ENCODE data around the gene FLNA.

The FLNA gene

GRCh38 chrX:154358011-154358410, 16.4 kb downstream of the FLNA start:
- no peaks in the 10 kb centered on the region for H3K27me3 ChIP-seq (replicated peaks; ENCODE audit: insufficient read depth, low read length)
- H3K79me2 ChIP-seq (ENCODE audit: low read length): no peaks in the 10 kb centered on the region
- H3K9me2 ChIP-seq (replicated peaks; ENCODE audit: insufficient read depth, low read length): no peaks in the 10 kb centered on the region
- H3K4me2 ChIP-seq (ENCODE audit: low read depth, low read length): no peak overlapping the region
- H3K4me3 ChIP-seq (ENCODE audit: low read length): no peak overlapping the region
- no peaks in the 10 kb centered on the region for H3F3A ChIP-seq (ENCODE audit: insufficient read depth, low read length)
- DNase-seq: no peak
- H2AFZ ChIP-seq (ENCODE audit: low read length): no peak overlapping the region
- no peak overlapping the region for H3K27ac ChIP-seq (ENCODE audit: low read length)
- no peaks in the 10 kb centered on the region for H3K9me3 ChIP-seq (replicated peaks; ENCODE audit: insufficient read depth, low read length)
- TF ChIP-seq EZH2phosphoT487 (IDR thresholded peaks at IDR 0.05; ENCODE audit: low read length) (no peak), EZH2 (optimal IDR thresholded peaks at IDR 0.05; ENCODE audit: low read depth, low read length) (no peak), CTCF (IDR thresholded peaks at IDR 0.05; ENCODE audit: low read length) (no peak)
- no peaks in the 10 kb centered on the region for H3K36me3 ChIP-seq (replicated peaks; ENCODE audit: insufficient read depth, low read length)
- H3K9ac ChIP-seq (ENCODE audit: low read length): no peak overlapping the region
- H4K20me1 ChIP-seq (ENCODE audit: insufficient read depth, low read length): no peaks in the 10 kb centered on the region
- H3K4me1 ChIP-seq (ENCODE audit: low read length): no peaks in the 10 kb centered on the region

- no peak overlapping the region for H2AFZ ChIP-seq (ENCODE audit: low read length)
- no peaks in the 10 kb centered on the region for H4K20me1 ChIP-seq (ENCODE audit: insufficient read depth, low read length)
- H3K9me2 ChIP-seq (replicated peaks; ENCODE audit: insufficient read depth, low read length): no peaks in the 10 kb centered on the region
- no peak overlapping the region for H3K9ac ChIP-seq (ENCODE audit: low read length)
- no peaks in the 10 kb centered on the region for H3F3A ChIP-seq (ENCODE audit: insufficient read depth, low read length)
- H3K4me1 ChIP-seq (ENCODE audit: low read length): no peaks in the 10 kb centered on the region
- H3K36me3 ChIP-seq (replicated peaks; ENCODE audit: insufficient read depth, low read length): no peaks in the 10 kb centered on the region
- H3K4me2 ChIP-seq (ENCODE audit: low read depth, low read length): no peak overlapping the region
- H3K79me2 ChIP-seq (ENCODE audit: low read length): no peaks in the 10 kb centered on the region
- DNase-seq: no peak
- TF ChIP-seq CTCF (IDR thresholded peaks at IDR 0.05; ENCODE audit: low read length): no peak
- TF ChIP-seq EZH2 (optimal IDR thresholded peaks at IDR 0.05; ENCODE audit: low read depth, low read length): no peak
- no peak for TF ChIP-seq EZH2phosphoT487 (IDR thresholded peaks at IDR 0.05; ENCODE audit: low read length)
- no peaks in the 10 kb centered on the region for H3K9me3 ChIP-seq (replicated peaks; ENCODE audit: insufficient read depth, low read length)
- no peaks in the 10 kb centered on the region for H3K27me3 ChIP-seq (replicated peaks; ENCODE audit: insufficient read depth, low read length)
- no peak overlapping the region for H3K27ac ChIP-seq (ENCODE audit: low read length)
- no peak overlapping the region for H3K4me3 ChIP-seq (ENCODE audit: low read length)
Measured at GRCh38 chrX:154357205-154357604, 17.2 kb downstream of the FLNA start.

- H3K4me3 ChIP-seq (ENCODE audit: low read length): no peak overlapping the region
- no peaks in the 10 kb centered on the region for H3F3A ChIP-seq (ENCODE audit: insufficient read depth, low read length)
- no peaks in the 10 kb centered on the region for H4K20me1 ChIP-seq (ENCODE audit: insufficient read depth, low read length)
- no peak overlapping the region for H3K4me2 ChIP-seq (ENCODE audit: low read depth, low read length)
- H3K9me2 ChIP-seq (replicated peaks; ENCODE audit: insufficient read depth, low read length): no peaks in the 10 kb centered on the region
- no peaks in the 10 kb centered on the region for H3K36me3 ChIP-seq (replicated peaks; ENCODE audit: insufficient read depth, low read length)
- H3K9me3 ChIP-seq (replicated peaks; ENCODE audit: insufficient read depth, low read length): no peaks in the 10 kb centered on the region
- no peak overlapping the region for H3K9ac ChIP-seq (ENCODE audit: low read length)
- no peaks in the 10 kb centered on the region for H3K27me3 ChIP-seq (replicated peaks; ENCODE audit: insufficient read depth, low read length)
- no peaks in the 10 kb centered on the region for H3K4me1 ChIP-seq (ENCODE audit: low read length)
- no peak overlapping the region for H3K27ac ChIP-seq (ENCODE audit: low read length)
- H3K79me2 ChIP-seq (ENCODE audit: low read length): no peaks in the 10 kb centered on the region
- DNase-seq: no peak
- TF ChIP-seq EZH2phosphoT487 (IDR thresholded peaks at IDR 0.05; ENCODE audit: low read length): no peak
- no peak for TF ChIP-seq EZH2 (optimal IDR thresholded peaks at IDR 0.05; ENCODE audit: low read depth, low read length)
- TF ChIP-seq CTCF (IDR thresholded peaks at IDR 0.05; ENCODE audit: low read length): no peak
- H2AFZ ChIP-seq (ENCODE audit: low read length): no peak overlapping the region
Measured at GRCh38 chrX:154356596-154356995, 17.8 kb downstream of the FLNA start.
